Activated T-cell treated with anti-CD3 and anti-CD28 coated beads for 1 hour (primary cell): ENCODE measurements around the gene THYN1.
"Not testable (repeated sequence)": the region's sequence is repeated elsewhere in the genome, so short reads cannot be mapped to it uniquely, and the experiment has no call there.

Experiments used
- DNase-seq: peaks from one replicate; pipeline ENCODE4 v3.0.0-alpha.2; 2020; ENCODE audit warnings: low read depth

Gene THYN1

GRCh38 chr11:134253188-134253993 lies at the start of gene THYN1, which contains the start of gene ACAD8:
TSS of gene THYN1 (minus strand) at chr11:134253352. CDS start at chr11:134252882, 470 bp downstream.
TSS of gene ACAD8 (plus strand) at chr11:134253568. CDS start at chr11:134253601, 33 bp downstream.
- DNase-seq: peak; percentile 91

GRCh38 chr11:134294664-134295063 lies 41.5 kb upstream of the THYN1 start:
- DNase-seq: no peak

- DNase-seq: no peak
These were observed 40.3 kb upstream of the THYN1 start for GRCh38 chr11:134293119-134294113.

- no peak for DNase-seq
These were observed 39.5 kb upstream of the THYN1 start for GRCh38 chr11:134292661-134293060.

- no peak for DNase-seq
These were observed 38.0 kb upstream of the THYN1 start for GRCh38 chr11:134291196-134291595.

GRCh38 chr11:134290646-134291045 lies 37.5 kb upstream of the THYN1 start:
- no peak for DNase-seq

- no peak for DNase-seq
These were observed 36.6 kb upstream of the THYN1 start for GRCh38 chr11:134289789-134290188.

- no peak for DNase-seq
These were observed 36.0 kb upstream of the THYN1 start for GRCh38 chr11:134289167-134289566.

- DNase-seq: no peak
These were observed 35.3 kb upstream of the THYN1 start for GRCh38 chr11:134288486-134288885.

- DNase-seq: no peak
These were observed 34.4 kb upstream of the THYN1 start for GRCh38 chr11:134287561-134287960.

- not testable (repeated sequence) for DNase-seq
These were observed 31.2 kb upstream of the THYN1 start for GRCh38 chr11:134284349-134284748.

- DNase-seq: no peak
These were observed 30.5 kb upstream of the THYN1 start for GRCh38 chr11:134283461-134284230.

GRCh38 chr11:134282121-134283045 lies 29.2 kb upstream of the THYN1 start:
- no peak for DNase-seq

GRCh38 chr11:134281635-134282034 lies 28.5 kb upstream of the THYN1 start:
- DNase-seq: not testable (repeated sequence)

- DNase-seq: no peak
These were observed 25.2 kb upstream of the THYN1 start for GRCh38 chr11:134278356-134278755.

GRCh38 chr11:134277183-134278001 lies 24.2 kb upstream of the THYN1 start:
- no peak for DNase-seq

GRCh38 chr11:134276396-134277182 lies 23.4 kb upstream of the THYN1 start:
- DNase-seq: no peak

- peak; percentile 70 for DNase-seq
These were observed 22.6 kb upstream of the THYN1 start, which contains the start of gene GLB1L3 for GRCh38 chr11:134275534-134276395. TSS of gene GLB1L3 (plus strand) at chr11:134276379. CDS start at chr11:134276741, 362 bp downstream.
